Measurements from ENCODE around the gene CYP4F2.

DNA sequence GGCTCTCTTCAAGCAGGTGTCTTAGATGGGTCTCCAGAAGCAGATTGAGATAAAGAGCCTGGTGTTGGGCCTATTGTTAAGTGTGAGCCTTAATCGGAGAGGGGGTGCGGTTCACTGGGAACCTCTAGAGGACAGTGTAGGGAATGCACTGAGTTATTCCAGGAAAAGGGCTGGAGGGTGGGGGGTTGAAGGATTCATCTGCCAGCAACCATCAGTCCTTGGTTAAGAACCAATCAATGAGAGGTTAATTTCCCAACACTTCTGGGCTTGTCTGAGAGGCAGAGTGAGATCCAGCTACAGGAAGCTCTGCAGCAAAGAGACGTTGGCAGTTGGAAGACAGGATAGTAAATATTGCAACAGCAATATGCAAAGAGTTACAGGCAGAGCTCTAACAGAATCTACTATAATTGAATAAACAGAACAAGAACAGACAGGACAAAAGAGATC, 28.7 kb downstream of the CYP4F2 start:
- TF ChIP-seq CTCF (IDR thresholded peaks at IDR 0.05) = peak; percentile 49 to 69 (median 54)
- no peak for TF ChIP-seq EP300 (IDR thresholded peaks at IDR 0.05)
- no peak for TF ChIP-seq POLR2A (IDR thresholded peaks at IDR 0.05; ENCODE audit: low read depth)

Measured in esophagus muscularis mucosa (tissue), 4 donors.